8988T (cell line): ENCODE data around the gene TFF1.

Experiments
- DNase-seq: peaks from one replicate; pipeline ENCODE4 v3.0.0; 2011

Gene TFF1

GRCh38 chr21:42340187-42341050, 25.9 kb downstream of the TFF1 start:
- no peak for DNase-seq

- no peak for DNase-seq
These were observed 27.3 kb downstream of the TFF1 start for GRCh38 chr21:42338729-42339715.

- no peak for DNase-seq
These were observed 28.3 kb downstream of the TFF1 start for GRCh38 chr21:42337830-42338728.

- DNase-seq, result no peak
These were observed 29.1 kb downstream of the TFF1 start for GRCh38 chr21:42337276-42337675.

DNA sequence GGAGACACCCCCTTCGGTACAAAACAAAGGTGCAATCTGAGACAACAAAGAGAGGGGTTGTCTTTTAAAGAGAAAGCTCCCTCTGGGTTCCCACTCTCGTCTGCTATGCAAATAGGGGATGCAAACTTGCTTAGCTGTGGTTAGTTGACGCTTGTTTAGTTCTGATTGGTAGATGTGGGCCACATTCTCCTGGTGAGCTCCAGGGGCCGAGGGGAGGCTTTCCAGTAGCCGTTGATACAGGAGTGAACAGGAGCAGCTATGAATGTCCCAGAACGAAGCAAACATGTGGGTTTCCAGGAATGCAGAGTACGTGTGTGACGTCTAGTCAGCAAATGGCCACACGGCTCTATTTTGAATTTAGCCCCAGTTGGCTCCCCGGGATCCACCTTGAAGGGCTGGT, 30.3 kb downstream of the TFF1 start:
- DNase-seq, result no peak

GRCh38 chr21:42332557-42333317, 33.6 kb downstream of the TFF1 start:
- DNase-seq, result no peak

- DNase-seq, result no peak
These were observed 34.7 kb downstream of the TFF1 start for GRCh38 chr21:42331660-42332059.

DNA sequence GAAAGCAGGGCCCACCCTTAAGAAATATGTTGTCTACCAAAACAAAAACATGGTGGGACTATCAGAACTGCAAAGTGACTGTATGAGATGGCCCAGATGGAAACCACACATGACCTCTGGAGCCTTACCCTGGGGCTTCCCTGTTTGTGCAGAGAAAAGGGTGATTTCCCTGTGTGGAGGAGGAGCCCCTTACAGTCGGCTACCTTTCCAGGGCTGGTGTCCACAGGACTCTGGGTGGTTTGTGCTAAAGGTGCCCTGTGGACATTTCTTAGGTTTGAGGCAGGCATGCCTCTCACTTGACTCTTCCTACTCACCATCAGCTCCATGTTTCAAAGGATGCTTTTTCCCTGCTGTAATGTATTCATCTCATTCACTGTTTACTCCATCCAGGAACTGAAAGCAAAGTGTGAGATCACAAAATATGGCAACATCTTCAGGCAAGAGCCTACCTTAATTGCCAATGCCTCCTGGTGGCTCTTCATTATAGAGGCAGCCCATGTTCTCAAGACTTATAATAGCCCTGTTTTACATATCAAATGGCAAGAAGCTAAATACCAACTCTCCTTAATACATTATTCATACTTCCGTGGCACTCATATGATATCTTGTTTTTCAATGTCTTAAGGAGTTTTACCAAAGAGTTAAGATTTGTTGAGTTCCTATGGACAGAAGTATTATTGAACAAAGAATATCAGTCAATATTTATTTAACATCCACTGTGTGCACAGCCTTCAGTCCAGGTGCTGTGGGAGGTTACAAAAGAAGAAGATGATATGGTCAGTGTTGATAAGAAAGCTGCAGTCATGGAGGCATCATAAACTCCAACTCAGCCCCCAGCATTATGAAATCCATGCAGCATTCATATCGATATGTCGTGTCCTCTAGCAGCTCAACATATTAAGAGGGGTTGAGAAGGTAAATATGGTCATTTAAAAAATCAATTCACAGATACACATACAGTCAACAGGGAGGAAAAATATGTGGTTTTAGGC, 35.7 kb downstream of the TFF1 start:
- no peak for DNase-seq

GRCh38 chr21:42324896-42325295, 41.4 kb downstream of the TFF1 start:
- DNase-seq, result no peak

- no peak for DNase-seq
These were observed 44.5 kb downstream of the TFF1 start for GRCh38 chr21:42321845-42322244.

GRCh38 chr21:42321231-42321630, 45.1 kb downstream of the TFF1 start:
- DNase-seq, result no peak

DNA sequence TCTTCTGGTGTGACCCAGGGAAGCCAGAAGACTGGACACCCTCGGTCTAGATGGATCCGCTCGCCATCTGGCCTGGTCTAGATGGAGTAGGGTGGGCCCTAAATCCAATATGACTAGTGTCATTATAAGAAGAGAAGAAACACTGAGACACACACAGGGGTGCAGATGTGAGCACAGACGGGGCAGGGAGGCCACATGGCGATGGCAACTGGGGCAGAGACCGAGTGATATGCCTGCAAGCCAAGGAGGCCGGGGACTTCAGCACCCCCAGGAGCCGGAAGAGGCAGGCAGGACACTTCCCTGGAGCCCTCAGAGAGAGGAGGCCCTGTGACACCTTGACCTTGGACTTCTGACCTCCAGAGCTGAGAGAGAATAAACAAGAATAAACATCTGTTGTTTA, 45.5 kb downstream of the TFF1 start:
- no peak for DNase-seq

GRCh38 chr21:42319851-42320572, 46.3 kb downstream of the TFF1 start:
- DNase-seq, result no peak

GRCh38 chr21:42319376-42319775, 47.0 kb downstream of the TFF1 start:
- DNase-seq, result no peak

DNA sequence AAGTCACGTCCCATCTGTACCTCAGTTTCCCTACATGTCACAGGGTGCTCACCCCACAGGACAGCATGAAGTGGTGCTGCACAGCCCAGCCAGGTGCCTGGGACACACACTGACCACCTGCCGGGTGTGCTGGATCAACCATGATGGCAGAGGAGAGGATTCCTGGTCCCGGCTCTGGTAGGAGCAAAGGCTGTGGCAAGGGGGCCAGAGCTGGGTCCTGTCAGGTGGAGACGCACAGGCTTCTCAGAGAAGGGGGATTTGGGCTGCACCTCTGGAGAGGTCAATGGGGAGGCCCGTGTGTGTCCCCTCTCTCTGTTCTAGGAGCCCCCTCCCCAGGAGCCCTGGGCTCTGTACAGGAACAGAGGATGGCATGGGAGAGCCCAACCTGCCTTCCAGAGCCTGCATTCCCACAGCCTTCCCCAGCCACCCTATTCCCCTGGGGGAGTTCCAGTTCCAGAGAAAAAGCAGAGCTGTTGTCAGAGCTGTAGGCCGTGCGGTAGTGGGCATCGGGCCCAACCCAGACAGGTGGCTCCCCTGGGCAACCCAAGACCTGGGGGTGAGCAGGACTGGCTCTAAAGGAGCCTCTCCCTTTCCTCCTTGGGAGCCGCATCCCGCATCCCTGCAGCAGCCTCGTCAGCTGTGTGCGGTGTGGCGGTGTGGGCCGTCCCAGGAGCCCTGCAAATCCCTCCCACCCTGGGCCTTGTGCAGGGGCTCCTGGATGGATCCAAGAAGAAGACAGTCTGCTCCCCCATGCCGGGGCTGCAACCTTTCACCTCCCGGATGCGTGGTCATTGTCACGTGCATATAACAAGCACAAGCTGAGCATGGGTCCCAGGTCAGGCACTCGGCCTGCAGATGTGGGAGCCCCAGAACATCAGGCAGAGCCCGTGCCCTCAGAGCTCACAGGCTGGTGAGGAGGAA, 48.2 kb downstream of the TFF1 start:
- no peak for DNase-seq

DNA sequence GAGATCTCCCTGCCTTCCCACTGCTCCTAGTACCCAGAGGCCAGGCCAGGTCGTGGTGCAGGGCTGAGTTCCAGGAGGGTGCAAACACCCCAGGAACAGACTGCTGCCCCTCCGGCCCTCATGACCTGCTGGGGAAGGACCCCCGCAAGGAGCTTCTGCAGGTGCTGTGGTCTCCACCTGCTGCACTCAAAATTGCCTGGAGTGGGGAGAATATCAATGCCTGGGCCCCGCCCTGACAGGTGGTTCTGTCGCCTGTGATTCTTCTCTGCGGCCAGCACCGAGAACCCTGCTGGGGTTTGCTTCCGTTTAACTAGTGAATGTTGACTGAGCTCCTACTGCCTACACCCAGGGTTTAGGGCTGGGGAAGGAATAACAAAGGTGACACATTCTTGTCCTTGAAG, 49.0 kb downstream of the TFF1 start:
- no peak for DNase-seq

DNA sequence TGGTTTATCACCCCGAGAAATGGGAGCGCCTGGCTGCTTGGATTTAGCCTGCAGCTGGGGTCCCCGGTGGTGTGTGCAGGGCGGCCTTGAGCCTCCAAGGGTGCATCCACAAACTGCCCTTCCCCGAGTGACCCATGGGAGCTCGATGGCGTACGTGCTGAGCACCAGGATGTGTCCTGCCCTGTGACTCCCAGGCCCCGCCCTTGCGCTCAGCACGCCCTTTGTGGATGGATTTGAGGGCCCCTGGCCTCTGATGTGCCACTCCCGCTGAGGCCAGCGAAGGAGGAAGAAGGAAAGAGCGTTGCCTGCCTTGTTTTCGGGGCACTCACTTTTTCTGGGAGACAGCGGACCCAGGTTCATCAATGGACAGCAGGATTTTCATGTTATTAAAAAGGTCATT, 49.4 kb downstream of the TFF1 start:
- no peak for DNase-seq

DNA sequence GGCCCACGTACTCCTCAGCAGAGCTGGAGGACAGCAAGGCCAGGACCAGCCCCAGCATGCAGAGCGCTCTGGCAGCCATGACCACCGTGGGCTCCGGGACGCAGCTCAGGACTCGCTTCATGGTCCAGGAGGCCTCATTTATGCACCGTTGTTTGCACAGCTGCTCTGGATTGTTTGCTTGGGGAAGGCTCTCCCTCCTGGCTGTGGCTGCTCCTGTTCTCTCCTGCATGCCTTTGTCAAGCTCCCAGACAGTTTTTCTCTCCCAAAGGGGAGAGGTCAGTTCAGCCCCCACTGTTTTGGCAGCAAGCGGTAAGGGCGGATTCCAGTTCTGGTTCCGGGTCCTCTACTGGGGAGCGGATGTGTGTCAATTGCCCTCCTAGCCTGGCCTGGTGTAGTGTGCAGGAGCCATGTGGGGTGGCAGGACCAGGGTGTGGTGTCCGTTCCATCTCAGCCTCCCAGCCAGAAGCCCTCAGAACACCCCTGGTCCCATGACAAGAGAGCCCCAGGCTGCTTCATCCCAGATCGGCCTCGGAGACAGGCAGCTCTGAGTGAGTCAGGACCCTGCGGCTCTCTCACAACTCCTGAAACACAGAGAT, 50.9 kb downstream of the TFF1 start, which contains the start of gene TFF3:
TSS of gene TFF3 (minus strand) at position 114 of the 596 bp plus-strand sequence. CDS start at position 79, 35 bp downstream.
- no peak for DNase-seq
